HG03460 (cell line): ENCODE data around the gene MORN5.

Experiments
- ATAC-seq: cut with Tn5 transposase; IDR thresholded peaks from one replicate; pipeline ENCODE4 v1.9.1; 2021; ENCODE audit not compliant: unreplicated experiment

Gene MORN5

DNA sequence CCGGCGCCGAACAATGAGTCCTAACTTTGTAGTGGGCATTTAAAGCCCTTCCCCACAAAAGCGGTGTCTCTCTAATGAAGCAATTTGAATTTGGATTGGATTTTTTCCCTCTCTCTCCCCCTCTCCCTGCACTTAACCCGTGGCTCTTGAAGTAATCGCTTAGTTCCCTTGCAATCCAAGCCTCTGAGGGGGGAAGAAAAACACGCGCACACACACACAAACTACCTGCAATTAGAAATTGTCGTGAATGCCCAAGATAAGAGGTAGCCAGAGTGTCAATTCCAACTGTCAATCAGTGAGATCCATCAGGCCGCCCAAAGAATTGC is 67.8 kb downstream of the MORN5 start:
- ATAC-seq = no peak

DNA sequence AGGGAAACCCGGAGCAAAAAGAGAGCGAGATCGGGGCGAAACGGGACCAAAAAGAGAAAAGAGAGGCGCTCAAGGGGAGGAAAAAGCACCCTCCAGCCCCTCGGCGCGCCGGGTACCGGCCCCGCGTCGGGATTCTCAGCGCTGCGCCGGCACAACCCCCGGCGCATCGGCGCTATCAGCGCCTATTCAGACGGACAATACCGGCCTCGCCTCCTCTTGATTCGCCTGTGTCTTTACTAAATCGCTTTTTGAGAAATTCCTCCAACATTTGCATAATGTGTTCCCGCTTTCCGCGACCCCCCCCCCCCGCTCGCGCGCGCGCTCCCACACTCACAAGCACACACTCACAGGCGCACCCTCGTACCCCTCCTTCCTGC is 68.5 kb downstream of the MORN5 start:
- ATAC-seq = no peak

DNA sequence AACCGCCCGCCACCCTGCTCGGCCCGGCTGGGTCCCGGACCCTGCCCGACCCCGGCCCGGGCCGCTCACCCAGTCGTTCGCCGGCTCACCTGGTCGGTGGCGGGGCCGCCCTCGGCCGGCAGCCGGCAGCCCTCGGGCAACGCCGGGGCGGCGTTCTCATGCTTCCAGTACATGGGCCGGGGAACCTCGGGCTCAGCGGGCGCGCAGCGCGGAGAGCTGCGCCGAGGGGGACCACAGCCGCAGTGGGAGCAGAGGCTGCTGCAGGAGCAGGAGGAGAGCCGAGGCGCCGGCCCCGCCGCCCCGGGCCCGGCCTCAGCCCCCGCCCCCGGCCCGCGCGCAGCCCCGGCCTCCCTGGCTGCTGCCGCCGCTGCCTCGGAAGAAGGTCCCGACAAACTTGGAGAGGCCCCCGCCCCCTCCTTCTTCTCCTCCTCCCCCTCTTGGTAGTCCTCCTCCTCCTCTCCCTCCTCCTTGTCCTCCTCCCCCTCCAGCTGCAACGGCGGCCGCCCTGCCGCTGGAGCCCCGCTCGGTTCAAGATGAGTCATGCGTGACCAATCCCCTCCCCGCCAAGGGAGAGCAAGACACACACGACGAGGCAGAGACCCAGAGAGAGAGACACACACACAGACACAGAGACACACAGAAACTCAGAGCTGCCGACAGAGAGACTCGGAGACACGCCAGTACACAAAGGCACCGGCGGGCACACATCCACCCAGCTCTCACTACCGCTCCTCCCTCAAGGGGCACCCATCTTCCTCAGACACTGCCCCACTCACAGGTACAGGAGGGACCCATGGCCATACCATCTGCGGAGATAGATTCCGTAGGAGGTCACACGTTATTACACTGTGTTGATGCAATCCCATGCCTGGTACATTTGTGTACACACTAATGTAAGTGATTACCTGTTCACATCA is 69.1 kb downstream of the MORN5 start, which contains the start of gene LHX6:
Gene LHX6, minus strand, starts transcription at position 390 of the 917 bp plus-strand sequence. Its CDS starts 217 bp downstream, at position 173.
- ATAC-seq = no peak

DNA sequence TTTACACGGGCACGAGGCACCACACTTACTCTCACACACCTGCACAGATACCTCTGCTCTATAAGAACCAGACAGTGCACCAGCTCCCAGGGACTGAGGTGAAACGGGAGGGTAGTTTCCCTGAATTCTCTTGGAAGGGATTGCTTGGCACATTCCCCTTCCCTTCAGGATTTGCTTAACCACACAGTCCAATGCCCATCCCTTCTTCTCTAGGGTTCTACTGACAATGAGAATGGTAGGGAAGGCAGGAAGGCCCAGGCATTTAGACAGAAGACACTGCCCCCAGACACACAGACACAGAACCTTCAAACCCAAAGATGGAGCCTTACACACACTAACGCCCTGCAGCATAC is 69.8 kb downstream of the MORN5 start:
- no peak for ATAC-seq

DNA sequence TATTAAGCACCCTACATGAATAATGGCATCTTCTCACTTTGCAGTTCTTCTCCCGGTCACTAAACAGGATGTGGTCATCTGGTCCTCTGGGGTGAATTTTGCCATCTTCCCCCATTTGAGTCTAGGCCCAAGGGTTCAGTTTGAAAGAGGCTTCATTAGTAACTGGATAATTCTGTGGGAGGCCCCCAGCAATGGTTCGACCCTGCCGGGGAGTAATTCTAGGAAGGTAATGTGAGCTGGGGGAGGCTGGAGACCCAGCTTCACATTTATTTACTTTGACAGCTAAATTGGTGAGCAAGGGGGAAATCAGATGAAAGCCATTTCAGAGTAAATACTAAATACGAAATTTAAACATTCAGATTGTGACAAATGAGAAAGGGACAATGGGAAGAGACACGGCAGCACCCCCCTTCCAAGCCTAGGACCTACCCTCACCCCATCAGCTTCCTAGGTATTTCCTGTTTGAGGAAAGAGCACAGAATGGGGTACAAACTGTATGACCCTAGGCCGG is 73.1 kb downstream of the MORN5 start:
- ATAC-seq = no peak

DNA sequence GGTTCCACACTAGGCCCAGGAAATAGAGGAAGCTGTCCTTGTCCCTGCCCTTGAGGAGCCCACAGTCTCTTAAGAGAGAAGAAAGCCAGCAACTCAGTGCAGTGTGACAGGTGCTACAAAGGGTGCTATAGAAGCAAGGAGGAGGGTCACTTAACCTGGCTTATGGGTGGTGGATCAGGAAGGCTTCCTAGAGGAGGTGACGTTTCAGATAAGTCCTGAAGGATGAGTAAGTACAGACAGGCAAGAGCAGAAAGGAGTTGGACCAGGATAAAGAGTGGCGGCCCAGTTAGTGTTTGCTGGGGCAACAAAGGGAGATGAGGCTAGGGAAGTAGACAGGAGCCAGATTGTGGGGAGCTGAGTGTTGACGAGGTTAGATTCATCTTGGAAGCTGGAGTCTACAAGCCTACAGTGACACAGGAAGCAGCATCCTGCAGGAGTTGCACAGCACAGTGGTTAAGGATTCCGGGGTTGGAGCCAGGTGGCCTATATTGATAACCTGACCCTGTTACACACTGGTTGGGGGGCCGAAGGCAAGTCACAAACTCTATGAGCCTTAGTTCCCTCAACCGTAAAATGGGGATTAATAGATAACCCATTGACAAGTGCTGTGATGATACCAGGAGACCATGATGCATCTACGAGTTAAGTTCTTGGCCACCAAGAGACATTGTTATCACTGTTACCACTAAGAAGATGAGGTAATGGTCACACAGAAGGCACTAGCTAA is 74.5 kb downstream of the MORN5 start:
- ATAC-seq = no peak

DNA sequence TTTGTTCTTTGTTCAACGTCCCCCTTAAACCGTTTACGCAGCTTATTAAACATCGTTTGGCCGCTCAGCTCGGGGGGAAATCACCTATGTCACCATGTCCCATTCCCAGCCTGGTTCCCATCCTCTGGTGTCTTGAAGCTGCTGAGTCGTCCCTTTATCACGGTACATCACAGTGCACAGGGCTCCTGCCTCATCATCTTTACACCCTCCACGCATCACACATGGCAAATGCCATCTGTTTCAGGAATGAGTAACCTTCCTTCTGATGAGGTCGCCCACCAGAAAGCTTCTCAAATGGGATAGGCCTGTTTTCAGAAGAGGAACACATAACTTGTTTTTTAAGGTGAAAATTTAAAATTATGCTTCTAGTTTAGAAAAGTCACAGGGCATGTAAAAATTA is 77.0 kb downstream of the MORN5 start:
- no peak for ATAC-seq

DNA sequence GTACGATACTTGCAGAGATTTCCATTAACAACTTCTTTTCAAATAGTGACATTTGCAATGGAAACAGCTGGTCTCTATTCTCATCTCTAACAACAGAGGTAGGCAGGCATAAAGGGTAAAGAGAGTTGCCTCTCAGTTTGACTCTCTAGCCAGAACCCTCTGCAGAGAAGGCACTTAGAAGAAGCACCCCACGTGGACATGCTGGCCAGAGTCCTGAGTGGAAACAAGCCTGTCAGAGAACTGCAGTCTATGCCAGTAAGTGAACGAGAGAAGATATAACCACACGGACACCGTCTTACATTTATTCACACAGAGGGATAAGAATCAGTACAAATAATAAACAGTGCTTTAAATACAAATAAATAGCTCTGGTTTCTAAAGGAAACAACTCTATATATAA is 80.0 kb downstream of the MORN5 start:
- ATAC-seq = no peak

DNA sequence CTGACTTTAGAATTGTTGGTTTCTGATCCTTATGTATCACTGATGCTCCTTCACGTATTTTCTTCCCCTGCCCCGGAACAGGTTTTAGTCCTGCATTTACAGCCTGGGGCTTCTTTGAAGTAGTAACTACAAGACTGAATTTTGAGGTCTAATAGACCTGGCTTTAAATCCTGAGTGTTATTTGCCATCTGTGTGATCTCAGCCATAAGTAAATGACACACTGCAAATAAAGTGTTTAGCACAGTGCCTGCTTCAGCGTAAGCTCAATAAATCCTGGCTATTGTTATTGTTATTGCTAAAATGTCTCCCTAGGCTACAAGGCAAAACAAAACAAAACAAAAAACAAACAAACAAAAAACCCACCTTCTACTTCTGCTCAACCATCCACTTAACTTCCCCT is 84.6 kb downstream of the MORN5 start:
- ATAC-seq = no peak

DNA sequence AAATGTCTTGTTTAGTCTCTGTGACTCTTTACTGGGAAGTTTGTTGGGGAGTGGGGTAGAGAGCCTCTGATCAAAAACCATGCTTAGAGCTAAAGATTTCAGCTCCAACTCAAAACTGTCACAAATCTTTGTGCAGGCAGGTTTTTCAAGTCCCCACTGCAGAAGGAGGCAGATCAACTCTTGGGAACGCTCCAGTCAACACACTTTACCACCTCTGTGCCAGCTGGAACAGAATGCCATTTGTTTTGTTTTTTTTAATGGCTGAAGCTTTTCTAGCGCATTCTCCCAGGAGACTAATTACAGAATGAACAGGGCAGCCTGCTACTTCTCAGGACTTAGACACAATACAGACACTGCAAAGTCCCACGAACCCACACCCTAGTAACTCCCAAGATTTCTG is 87.0 kb downstream of the MORN5 start:
- ATAC-seq = no peak

DNA sequence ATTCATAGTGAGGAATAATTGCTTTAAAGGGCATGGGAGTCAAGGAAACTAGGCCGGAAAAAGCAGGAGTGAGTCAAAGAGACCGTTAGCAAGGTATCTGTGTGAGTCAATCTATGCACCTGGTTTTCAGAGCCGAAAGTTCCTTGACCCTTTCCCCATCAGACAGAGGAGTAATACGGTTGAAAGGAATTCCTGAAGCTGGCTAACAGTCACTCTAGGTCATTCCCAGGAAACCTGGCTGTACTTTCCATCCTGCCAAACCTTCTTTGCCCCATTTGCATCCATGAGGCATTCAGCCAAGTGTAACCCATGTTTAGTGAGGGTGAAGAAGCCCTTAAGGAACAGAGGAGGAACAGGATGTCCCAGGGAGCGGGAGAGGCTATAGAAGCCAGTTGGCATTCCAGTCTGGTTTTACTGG is 88.7 kb downstream of the MORN5 start:
- no peak for ATAC-seq
